ENCODE data around the gene BMI1.
A peak's percentile ranks its signal among the peaks of the same experiment; 100 is the strongest.

BMI1 gene

GRCh38 chr10:22367471-22367870, 46.6 kb downstream of the BMI1 start:
- DNase-seq (ENCODE audit: low read depth in 2 of 2) = no peak

GRCh38 chr10:22368402-22368801, 47.5 kb downstream of the BMI1 start:
- no peak for DNase-seq (ENCODE audit: low read depth in 2 of 2)

DNA sequence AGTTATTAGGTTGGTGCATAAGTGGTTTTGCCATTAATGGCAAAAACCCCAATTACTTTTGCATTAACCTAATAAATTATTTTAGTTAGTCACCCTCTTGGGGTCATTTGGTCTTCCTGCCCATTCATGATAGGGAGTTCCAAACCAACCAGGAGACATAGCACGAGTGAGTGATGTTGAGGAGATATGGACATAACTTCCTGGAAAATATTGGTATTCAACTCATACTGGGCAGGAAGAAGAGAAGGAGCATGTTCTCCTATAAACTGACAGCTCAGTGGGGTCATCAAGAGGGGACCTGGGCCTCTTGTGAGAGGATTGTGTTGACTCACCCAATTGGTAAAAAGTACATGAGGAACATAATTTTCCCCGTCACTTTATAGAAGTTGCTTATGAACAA, 48.1 kb downstream of the BMI1 start:
- DNase-seq (ENCODE audit: low read depth in 2 of 2) = no peak

DNA sequence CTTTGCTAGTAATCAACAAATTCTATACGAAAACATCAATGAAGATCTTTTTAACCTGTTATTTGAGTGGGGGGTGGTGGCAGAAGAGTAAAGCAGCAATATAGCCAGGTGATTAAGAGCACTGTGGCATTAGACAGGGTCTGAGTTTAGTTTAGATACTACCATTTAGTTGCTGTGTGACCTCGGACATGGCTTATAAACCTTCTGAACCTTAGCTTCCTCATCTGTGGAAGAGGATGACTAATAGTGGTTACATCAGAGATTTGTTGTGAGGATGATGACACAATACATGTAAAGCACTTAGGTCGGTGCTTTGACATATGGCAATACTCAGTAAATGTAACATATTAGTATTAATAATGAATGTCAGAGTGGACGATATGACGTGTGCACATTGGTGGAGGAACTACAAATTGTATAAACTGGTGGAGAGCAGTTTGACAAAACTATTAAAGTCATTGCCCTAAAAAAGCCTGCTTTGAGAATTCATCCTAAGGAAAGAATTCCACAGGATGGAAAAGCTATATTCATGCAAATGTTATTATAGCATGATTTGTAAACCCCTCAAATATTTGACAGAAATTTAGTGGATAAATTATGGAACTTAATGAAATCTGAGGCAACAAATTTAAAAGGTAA, 48.7 kb downstream of the BMI1 start:
- DNase-seq (ENCODE audit: low read depth in 2 of 2) = no peak

GRCh38 chr10:22370320-22370719, 49.4 kb downstream of the BMI1 start:
- DNase-seq (ENCODE audit: low read depth in 2 of 2) = no peak

DNA sequence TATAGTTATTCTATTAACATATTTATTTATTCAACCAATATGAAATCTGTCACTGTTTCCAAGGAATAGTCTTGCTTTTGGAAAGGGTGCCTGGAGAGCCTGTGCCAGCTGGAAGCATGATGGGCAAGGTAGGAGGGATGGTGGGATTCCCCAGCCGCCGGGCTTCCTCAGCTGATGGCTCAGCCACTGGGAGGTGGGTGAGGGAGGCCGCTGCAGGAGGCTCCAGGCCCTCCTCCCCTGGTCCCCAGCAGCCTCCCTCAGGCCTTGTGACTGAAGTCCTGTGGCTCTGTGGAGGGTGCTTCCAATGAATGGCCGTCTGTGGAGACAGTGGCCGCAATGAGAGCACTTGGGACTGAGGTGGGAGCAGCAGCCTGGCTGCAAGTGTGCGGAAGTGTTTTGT, 51.4 kb downstream of the BMI1 start:
- no peak for DNase-seq (ENCODE audit: low read depth in 2 of 2)

DNA sequence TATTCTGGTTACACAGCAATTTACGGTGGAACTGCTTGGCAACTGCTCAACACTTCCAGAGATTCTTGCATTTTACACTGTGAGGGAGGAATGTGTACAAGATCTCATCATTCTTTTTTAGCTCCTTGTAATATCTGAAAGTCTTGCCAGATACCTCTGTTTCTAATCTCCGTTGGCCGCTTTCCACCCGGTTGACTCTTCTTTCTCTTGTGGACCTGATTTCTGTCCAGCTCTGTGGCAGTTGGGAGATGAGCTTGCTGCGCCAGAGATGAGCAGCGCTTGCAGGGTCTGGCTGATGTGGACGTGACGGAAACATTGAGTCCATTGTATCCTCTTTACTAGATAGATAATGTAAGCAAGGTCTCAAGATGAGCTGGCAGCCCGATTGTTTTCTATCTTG, 52.0 kb downstream of the BMI1 start:
- DNase-seq (ENCODE audit: low read depth in 2 of 2) = no peak

- DNase-seq (ENCODE audit: low read depth in 2 of 2) = no peak
These were observed 53.7 kb downstream of the BMI1 start for GRCh38 chr10:22374489-22375126.

DNA sequence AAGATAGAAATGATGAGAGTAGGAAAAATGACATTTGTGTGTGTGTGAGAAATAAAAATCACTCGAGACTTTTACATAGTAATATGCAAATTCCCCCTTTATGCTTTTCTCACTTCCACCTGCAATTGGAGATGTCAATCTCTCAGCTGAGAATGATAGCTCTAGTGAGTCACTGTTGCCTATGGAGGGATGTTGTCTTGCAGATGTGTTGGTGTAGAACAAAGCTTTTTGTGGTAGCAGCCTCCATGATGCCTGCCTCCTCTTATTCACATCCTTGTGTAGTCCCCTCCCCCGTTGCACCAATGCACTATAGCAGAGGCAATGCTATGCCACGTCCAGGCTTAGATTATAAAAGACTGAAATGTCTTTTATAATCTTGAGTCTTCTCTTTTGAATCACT, 58.2 kb downstream of the BMI1 start:
- peak; percentile 22 to 35 for DNase-seq (ENCODE audit: low read depth in 2 of 2)

All from stimulated activated CD4-positive, alpha-beta T cell treated with anti-CD3 and anti-CD28 coated beads, Interleukin-12 subunit alpha, Interleukin-12 subunit beta, amount 100 ng/mL, for 24 hours (primary cell).